ENCODE measurements around the gene C16orf92.

DNA sequence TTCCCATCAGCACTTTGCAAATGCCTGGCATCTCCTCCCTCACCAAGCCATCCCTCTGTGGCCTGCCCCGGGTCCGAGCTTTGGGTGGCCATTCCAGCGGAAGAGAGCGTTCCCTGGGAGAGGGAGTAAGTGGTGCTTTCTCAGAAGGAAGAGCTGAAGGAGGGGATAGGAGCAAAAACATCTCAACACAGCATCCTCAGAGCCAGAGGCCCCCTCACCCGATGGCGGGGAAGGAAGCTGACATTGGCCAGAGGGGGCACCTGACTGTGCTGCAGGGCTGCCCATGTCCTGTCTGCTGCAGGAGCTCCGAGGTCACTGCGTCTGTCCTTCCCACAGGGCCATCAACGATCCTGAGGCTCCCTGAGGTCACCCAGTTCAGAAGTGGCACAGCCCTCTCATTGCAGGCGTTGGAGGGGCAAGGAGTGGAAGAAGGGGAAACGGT, 8.5 kb downstream of the C16orf92 start:
- TF ChIP-seq, protein P1, sequence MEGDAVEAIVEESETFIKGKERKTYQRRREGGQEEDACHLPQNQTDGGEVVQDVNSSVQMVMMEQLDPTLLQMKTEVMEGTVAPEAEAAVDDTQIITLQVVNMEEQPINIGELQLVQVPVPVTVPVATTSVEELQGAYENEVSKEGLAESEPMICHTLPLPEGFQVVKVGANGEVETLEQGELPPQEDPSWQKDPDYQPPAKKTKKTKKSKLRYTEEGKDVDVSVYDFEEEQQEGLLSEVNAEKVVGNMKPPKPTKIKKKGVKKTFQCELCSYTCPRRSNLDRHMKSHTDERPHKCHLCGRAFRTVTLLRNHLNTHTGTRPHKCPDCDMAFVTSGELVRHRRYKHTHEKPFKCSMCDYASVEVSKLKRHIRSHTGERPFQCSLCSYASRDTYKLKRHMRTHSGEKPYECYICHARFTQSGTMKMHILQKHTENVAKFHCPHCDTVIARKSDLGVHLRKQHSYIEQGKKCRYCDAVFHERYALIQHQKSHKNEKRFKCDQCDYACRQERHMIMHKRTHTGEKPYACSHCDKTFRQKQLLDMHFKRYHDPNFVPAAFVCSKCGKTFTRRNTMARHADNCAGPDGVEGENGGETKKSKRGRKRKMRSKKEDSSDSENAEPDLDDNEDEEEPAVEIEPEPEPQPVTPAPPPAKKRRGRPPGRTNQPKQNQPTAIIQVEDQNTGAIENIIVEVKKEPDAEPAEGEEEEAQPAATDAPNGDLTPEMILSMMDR (IDR thresholded peaks at IDR 0.05), result no peak
- TF ChIP-seq POLR2AphosphoS5 (IDR thresholded peaks at IDR 0.05) (no peak), POLR2A (IDR thresholded peaks at IDR 0.05) (no peak)
